Spleen (tissue), 7 donors: Measurements from ENCODE around the gene MTMR1.

ENCODE experiments used
- CTCF ChIP-seq, 11 experiments: fragments of 200-600 bp in 7 of 11; fragments of 450-650 bp in 4 of 11; sonication (generic) in 4 of 11; IDR thresholded peaks in 8 of 11; conservative IDR thresholded peaks in 3 of 11; 1 replicate in 7 of 11; 2 replicates in 4 of 11; pipeline versions ENCODE4 v1.4.0 to v1.8.0; 2016 to 2021; ENCODE audit warnings: antibody characterized with exemption in 11 of 11, inconsistent platforms in 4 of 11, mild to moderate bottlenecking in 1 of 11
- POLR2A ChIP-seq, 3 donors: fragments of 450-650 bp; IDR thresholded peaks; one replicate each; pipeline ENCODE4 v1.5.1; 2017; ENCODE audit warnings: antibody characterized with exemption in 3 of 3, mild to moderate bottlenecking in 1 of 3
- POLR2AphosphoS5 ChIP-seq, 3 donors: sonication (generic); formaldehyde crosslinking; IDR thresholded peaks; one replicate each; pipeline ENCODE4 v1.5.1; 2017; ENCODE audit warnings: antibody characterized with exemption in 3 of 3
- donor health status: DM: no; HTN: no; CAD: no; lungs with moderate emphysema.
- donor health status: DM: no; HTN: no; CAD: no.
- donor health status: DM: no; HTN: no; CAD: no.

GRCh38 chrX:150731795-150732194, 38.6 kb downstream of the MTMR1 start:
- TF ChIP-seq POLR2AphosphoS5 (IDR thresholded peaks at IDR 0.05) (no peak), CTCF (IDR thresholded peaks at IDR 0.05 in 8 of 11, conservative IDR thresholded peaks at IDR 0.05 in 3 of 11) (no peak), POLR2A (IDR thresholded peaks at IDR 0.05) (no peak)
